HFF-Myc (cell line): Measurements from ENCODE around the gene FCER2.

Experiments
- DNase-seq: peaks from one replicate; pipeline ENCODE4 v3.0.0-alpha.2; 2011; ENCODE audit warnings: low read depth; ENCODE audit errors: extremely low read depth
- H3K4me3 ChIP-seq: replicated peaks from 2 replicates; pipeline ENCODE4 v1.5.1; 2011; ENCODE audit warnings: low read depth, mild to moderate bottlenecking, control low read depth, low read length
- TF ChIP-seq, protein P1 (sequence below): IDR thresholded peaks from 2 replicates; pipeline ENCODE4 v1.5.1; 2012; ENCODE audit warnings: mild to moderate bottlenecking, low read depth, low read length, control low read depth; ENCODE audit errors: missing control alignments

Gene FCER2

DNA sequence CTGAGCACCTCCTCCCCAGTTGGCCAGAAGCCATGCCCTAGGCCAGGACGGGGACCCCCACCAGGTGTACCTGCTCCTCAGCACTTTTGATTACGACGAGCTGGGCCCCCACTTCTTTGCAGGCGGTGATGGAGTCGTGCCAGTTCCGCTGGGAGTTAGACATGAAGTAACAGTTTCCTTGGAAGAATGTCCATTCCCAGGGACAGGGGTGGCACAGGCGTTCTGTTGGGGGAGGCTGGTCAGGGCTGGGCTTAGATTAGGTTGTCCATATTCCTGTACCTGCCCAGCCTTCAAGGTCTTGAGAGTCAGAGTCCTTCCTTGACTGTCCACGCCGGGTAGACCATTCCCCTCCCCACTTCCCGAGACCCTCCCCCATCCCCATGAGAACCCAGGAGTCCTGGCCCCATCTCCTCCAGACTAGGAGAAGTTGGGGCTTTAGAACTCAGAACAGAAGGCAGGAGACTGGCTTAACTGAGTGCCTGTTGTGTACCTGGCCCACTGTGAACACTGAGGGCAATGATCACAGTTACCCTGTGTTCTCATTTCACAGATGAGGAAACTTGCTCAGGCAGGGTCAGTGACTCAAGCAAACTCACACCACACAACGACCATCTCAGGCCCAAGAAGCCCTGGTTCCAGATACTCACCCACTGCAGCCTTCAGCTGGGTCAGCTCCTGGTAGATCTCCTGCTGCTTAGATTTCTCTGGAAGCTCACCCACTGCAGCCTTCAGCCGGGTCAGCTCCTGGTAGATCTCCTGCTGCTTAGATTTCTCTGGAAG lies 43.1 kb upstream of the FCER2 start:
- DNase-seq: no peak
- no peak overlapping the region for H3K4me3 ChIP-seq
- TF ChIP-seq, protein P1, sequence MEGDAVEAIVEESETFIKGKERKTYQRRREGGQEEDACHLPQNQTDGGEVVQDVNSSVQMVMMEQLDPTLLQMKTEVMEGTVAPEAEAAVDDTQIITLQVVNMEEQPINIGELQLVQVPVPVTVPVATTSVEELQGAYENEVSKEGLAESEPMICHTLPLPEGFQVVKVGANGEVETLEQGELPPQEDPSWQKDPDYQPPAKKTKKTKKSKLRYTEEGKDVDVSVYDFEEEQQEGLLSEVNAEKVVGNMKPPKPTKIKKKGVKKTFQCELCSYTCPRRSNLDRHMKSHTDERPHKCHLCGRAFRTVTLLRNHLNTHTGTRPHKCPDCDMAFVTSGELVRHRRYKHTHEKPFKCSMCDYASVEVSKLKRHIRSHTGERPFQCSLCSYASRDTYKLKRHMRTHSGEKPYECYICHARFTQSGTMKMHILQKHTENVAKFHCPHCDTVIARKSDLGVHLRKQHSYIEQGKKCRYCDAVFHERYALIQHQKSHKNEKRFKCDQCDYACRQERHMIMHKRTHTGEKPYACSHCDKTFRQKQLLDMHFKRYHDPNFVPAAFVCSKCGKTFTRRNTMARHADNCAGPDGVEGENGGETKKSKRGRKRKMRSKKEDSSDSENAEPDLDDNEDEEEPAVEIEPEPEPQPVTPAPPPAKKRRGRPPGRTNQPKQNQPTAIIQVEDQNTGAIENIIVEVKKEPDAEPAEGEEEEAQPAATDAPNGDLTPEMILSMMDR: no peak

DNA sequence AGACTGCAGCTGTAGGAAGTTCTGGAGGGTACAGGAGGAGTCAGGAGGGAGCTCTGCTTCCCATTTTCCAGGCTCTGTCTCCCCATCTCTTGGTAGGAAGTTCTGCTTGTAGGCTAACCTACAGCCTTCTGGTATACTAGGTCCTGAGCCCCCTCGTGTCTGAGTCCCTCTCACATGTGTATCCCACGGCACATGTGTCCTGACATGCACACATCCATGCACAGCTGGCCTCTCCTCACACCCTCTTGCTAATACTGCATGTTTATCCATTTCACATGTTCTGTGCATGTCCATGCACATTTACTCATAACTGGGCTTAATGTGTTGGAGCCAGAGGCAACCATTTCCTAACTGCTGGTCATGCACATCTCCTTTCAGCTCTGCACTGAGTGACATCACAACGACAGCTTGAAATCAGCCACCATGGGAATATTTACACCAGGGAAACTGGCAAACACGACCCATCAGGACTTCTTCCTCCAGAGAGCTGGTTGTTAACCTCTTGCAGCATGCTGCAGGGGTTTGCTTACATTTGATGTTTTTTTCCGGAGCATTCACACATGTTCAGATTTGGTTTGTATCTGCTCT lies 42.4 kb upstream of the FCER2 start:
- TF ChIP-seq, protein P1: no peak
- H3K4me3 ChIP-seq: no peak overlapping the region
- no peak for DNase-seq

DNA sequence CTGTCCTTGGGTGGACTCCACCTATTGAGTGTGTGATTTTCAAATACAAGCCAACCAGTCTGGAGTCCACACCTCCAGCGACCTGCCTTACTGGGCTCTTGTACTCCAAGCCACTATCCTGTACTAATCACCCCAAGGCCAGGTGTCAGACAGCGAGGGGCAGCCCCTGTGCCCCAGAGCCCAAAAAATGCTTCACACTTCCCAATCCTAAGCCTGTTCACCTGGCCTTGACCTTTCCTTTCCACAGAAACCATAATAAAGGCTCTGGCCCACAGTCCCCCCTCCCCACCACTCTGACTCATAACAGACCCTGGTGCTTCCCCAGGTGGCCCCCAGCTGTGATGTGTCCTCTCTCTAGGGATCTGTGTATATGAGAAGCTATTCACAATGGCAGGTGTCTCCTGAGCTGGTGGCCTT lies 41.5 kb upstream of the FCER2 start:
- TF ChIP-seq, protein P1: no peak
- H3K4me3 ChIP-seq: no peak overlapping the region
- no peak for DNase-seq

DNA sequence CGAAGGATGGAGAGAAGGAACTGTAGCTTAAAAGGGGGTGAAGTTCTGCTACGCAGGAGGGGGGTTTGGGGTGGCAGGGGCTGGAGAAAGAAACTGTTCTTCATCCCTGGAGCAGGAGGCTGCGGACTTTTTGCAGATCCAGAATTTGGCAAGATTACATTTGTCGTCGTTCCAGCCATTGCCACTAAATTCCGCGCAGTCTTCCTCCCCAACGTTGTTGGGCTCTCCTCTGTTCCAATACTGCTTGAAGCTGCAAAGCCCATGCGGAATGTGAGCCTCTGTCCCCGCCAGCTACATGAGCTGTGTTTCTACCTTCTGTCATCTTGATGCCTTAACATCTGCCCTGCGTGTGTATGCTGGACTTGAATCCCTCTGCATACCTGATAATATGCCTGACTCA lies 41.1 kb upstream of the FCER2 start:
- no peak for DNase-seq
- TF ChIP-seq, protein P1: no peak

DNA sequence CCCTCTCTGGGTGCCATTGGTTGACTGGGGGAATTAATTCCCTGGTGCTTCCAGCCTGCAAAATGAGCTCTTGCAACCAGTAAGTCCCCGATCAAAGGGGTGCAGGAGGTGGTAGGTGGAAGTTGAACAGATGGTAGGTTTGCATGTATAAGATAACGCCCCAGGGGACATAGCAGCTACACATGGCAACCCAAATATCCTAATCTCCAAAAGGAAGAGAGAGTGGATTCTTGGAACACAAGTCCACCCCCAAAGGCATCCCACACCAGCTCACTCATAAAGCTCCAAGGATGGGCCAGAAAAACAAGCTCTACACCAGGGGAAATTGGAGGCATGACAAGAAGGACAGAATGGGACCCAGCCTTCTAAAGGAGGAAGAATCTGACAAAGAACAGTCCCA lies 40.6 kb upstream of the FCER2 start:
- DNase-seq: no peak
- TF ChIP-seq, protein P1: no peak
- no peak overlapping the region for H3K4me3 ChIP-seq

More for the DNA sequence above, 41.1 kb upstream of the FCER2 start:
- no peak overlapping the region for H3K4me3 ChIP-seq

DNA sequence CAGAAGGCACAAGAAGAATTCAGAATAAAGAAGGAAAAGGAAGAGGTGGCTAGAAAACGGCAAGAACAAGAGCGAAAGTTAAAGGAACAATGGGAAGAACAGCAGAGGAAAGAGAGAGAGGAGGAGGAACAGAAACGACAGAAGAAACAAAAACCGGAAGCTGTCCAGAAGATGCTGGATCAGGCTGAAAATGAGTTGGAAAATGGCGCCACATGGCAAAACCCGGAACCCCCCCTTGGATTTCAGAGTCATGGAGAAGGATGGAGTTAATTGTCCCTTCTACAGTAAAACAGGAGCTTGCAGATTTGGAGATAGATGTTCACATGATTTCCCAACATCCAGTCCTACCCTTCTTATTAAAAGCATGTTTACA lies 38.7 kb upstream of the FCER2 start:
- TF ChIP-seq, protein P1: no peak
- no peak overlapping the region for H3K4me3 ChIP-seq
- DNase-seq: no peak
